ENCODE data around the gene TLE3.

TLE3 gene

DNA sequence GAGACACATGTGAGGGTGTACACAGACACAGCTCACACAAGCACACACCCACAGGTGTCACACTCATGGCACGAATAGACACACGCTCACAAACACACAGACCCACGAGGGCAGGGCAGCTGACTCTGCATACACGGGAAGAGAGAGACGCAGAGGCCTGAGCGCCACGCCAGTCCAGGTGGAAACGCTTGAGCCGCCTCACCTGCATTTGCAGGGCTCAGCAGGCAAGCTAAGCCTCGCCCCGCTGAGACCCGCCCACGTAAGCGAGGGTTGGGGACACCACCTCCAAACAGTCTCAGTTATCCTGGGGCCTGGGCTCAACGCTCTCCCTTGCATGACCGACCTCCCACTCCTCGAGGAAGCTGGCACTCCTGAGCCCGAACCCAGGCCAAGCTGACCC is 73.2 kb downstream of the TLE3 start:
- Histone ChIP-seq H3K4me1 (ENCODE audit: control insufficient read depth in 2 of 2, insufficient read depth in 2 of 2, low read length in 2 of 2) (peaks cover 0 to 2% of the 10 kb centered on the region in 2 donors), H3K27ac (ENCODE audit: low read depth in 2 of 2, low read length in 2 of 2) (no peak overlapping the region), H3K27me3 (ENCODE audit: control insufficient read depth in 2 of 2, insufficient read depth in 2 of 2, low read length in 2 of 2) (peaks cover 0 to 4% of the 10 kb centered on the region in 2 donors), H3K4me3 (ENCODE audit: low read length in 2 of 2) (no peak overlapping the region), H3K9me3 (ENCODE audit: control insufficient read depth in 2 of 2, low read length in 2 of 2) (no peaks in the 10 kb centered on the region), H3K36me3 (ENCODE audit: control insufficient read depth in 2 of 2, insufficient read depth in 2 of 2, low read length in 2 of 2) (no peaks in the 10 kb centered on the region), H3K9ac (ENCODE audit: low read depth in 1 of 2, low read length in 2 of 2) (no peak overlapping the region)

DNA sequence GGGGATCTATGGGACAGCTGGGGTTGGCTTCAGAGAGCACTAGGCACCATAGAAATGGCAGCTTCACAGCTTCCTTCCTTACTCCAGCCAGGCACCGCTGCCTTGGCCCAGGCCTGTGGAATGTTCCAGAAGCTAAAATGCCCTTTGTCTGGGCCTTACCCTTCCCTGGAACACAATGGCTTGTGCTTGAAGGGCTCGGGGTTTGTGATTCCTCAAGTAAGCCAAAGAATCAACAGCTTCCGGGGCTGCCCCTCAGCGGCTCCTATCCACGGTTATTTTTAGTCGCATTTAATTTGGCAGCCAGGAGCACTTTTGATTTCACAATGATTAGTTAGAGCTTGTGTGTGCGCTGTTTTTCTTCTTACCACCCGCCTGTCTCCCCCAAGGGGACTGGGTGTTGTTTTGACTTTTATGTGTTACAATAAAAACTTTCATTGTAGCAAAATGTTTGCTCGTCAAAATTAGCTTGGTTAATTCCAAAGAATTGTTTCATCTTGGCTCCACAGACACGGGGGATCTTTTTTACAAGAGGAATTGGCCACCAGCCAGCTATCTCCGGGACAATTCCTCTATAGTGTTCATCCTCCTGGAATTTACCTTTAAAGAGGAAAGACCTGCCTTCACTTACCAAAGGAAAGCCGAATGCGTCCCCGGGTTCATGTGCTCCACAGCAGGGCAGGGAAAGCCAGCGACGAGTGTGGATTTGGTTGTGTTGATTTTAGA is 73.8 kb downstream of the TLE3 start:
- Histone ChIP-seq H3K9ac (ENCODE audit: low read depth in 1 of 2, low read length in 2 of 2) (no peak overlapping the region), H3K27ac (ENCODE audit: low read depth in 2 of 2, low read length in 2 of 2) (no peak overlapping the region), H3K4me3 (ENCODE audit: low read length in 2 of 2) (no peak overlapping the region), H3K27me3 (ENCODE audit: control insufficient read depth in 2 of 2, insufficient read depth in 2 of 2, low read length in 2 of 2) (peaks cover 0 to 4% of the 10 kb centered on the region in 2 donors), H3K36me3 (ENCODE audit: control insufficient read depth in 2 of 2, insufficient read depth in 2 of 2, low read length in 2 of 2) (no peaks in the 10 kb centered on the region), H3K9me3 (ENCODE audit: control insufficient read depth in 2 of 2, low read length in 2 of 2) (no peaks in the 10 kb centered on the region), H3K4me1 (ENCODE audit: control insufficient read depth in 2 of 2, insufficient read depth in 2 of 2, low read length in 2 of 2) (peaks cover 0 to 2% of the 10 kb centered on the region in 2 donors)

- Histone ChIP-seq H3K9me3 (ENCODE audit: control insufficient read depth in 2 of 2, low read length in 2 of 2) (no peaks in the 10 kb centered on the region), H3K4me1 (ENCODE audit: control insufficient read depth in 2 of 2, insufficient read depth in 2 of 2, low read length in 2 of 2) (peaks cover 0 to 2% of the 10 kb centered on the region in 2 donors), H3K9ac (ENCODE audit: low read depth in 1 of 2, low read length in 2 of 2) (no peak overlapping the region), H3K4me3 (ENCODE audit: low read length in 2 of 2) (no peak overlapping the region), H3K27me3 (ENCODE audit: control insufficient read depth in 2 of 2, insufficient read depth in 2 of 2, low read length in 2 of 2) (peaks cover 0 to 4% of the 10 kb centered on the region in 2 donors), H3K27ac (ENCODE audit: low read depth in 2 of 2, low read length in 2 of 2) (no peak overlapping the region), H3K36me3 (ENCODE audit: control insufficient read depth in 2 of 2, insufficient read depth in 2 of 2, low read length in 2 of 2) (no peaks in the 10 kb centered on the region)
These were observed 74.5 kb downstream of the TLE3 start for GRCh38 chr15:70023064-70023768.

GRCh38 chr15:70020229-70020628 is 77.5 kb downstream of the TLE3 start:
- no peaks in the 10 kb centered on the region for H3K36me3 ChIP-seq (ENCODE audit: control insufficient read depth in 2 of 2, insufficient read depth in 2 of 2, low read length in 2 of 2)
- no peak overlapping the region for H3K4me3 ChIP-seq (ENCODE audit: low read length in 2 of 2)
- peaks cover 2% of the 10 kb centered on the region in 2 donors for H3K4me1 ChIP-seq (ENCODE audit: control insufficient read depth in 2 of 2, insufficient read depth in 2 of 2, low read length in 2 of 2)
- no peak overlapping the region for H3K9ac ChIP-seq (ENCODE audit: low read depth in 1 of 2, low read length in 2 of 2)
- H3K27me3 ChIP-seq (ENCODE audit: control insufficient read depth in 2 of 2, insufficient read depth in 2 of 2, low read length in 2 of 2) = peaks cover 0 to 4% of the 10 kb centered on the region in 2 donors
- H3K27ac ChIP-seq (ENCODE audit: low read depth in 2 of 2, low read length in 2 of 2) = no peak overlapping the region
- no peaks in the 10 kb centered on the region for H3K9me3 ChIP-seq (ENCODE audit: control insufficient read depth in 2 of 2, low read length in 2 of 2)

GRCh38 chr15:70018646-70019600 is 78.8 kb downstream of the TLE3 start:
- H3K9ac ChIP-seq (ENCODE audit: low read depth in 1 of 2, low read length in 2 of 2) = no peak overlapping the region
- no peaks in the 10 kb centered on the region for H3K36me3 ChIP-seq (ENCODE audit: control insufficient read depth in 2 of 2, insufficient read depth in 2 of 2, low read length in 2 of 2)
- no peaks in the 10 kb centered on the region for H3K27me3 ChIP-seq (ENCODE audit: control insufficient read depth in 2 of 2, insufficient read depth in 2 of 2, low read length in 2 of 2)
- no peaks in the 10 kb centered on the region for H3K9me3 ChIP-seq (ENCODE audit: control insufficient read depth in 2 of 2, low read length in 2 of 2)
- H3K4me3 ChIP-seq (ENCODE audit: low read length in 2 of 2) = no peak overlapping the region
- H3K27ac ChIP-seq (ENCODE audit: low read depth in 2 of 2, low read length in 2 of 2) = no peak overlapping the region
- peaks cover 2 to 6% of the 10 kb centered on the region in 2 donors for H3K4me1 ChIP-seq (ENCODE audit: control insufficient read depth in 2 of 2, insufficient read depth in 2 of 2, low read length in 2 of 2)

DNA sequence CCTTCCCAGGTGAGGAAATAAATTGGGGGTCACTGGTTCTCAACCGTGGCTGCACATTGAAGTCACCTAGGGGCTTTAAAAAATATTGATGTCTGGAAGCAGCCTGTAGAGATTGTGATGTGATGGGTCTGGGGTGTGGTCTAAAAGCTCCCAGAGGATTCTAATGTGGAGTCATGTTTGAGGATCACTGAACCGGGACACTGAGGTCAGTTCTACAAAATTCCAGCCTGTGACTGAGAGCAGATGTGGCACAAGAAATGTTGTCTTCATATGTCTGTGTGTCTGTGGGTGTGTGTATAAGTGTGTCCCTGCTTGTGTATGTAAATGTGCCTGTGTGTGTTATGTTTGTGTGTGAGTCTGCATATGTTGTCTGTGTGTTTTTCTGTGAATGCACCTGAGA is 79.9 kb downstream of the TLE3 start:
- Histone ChIP-seq H3K27ac (ENCODE audit: low read depth in 2 of 2, low read length in 2 of 2) (no peak overlapping the region), H3K27me3 (ENCODE audit: control insufficient read depth in 2 of 2, insufficient read depth in 2 of 2, low read length in 2 of 2) (no peaks in the 10 kb centered on the region), H3K9ac (ENCODE audit: low read depth in 1 of 2, low read length in 2 of 2) (no peak overlapping the region), H3K9me3 (ENCODE audit: control insufficient read depth in 2 of 2, low read length in 2 of 2) (no peaks in the 10 kb centered on the region), H3K4me1 (ENCODE audit: control insufficient read depth in 2 of 2, insufficient read depth in 2 of 2, low read length in 2 of 2) (peaks cover 0 to 6% of the 10 kb centered on the region in 2 donors), H3K36me3 (ENCODE audit: control insufficient read depth in 2 of 2, insufficient read depth in 2 of 2, low read length in 2 of 2) (no peaks in the 10 kb centered on the region), H3K4me3 (ENCODE audit: low read length in 2 of 2) (no peak overlapping the region)

- Histone ChIP-seq H3K36me3 (ENCODE audit: control insufficient read depth in 2 of 2, insufficient read depth in 2 of 2, low read length in 2 of 2) (no peaks in the 10 kb centered on the region), H3K9ac (ENCODE audit: low read depth in 1 of 2, low read length in 2 of 2) (no peak overlapping the region), H3K27ac (ENCODE audit: low read depth in 2 of 2, low read length in 2 of 2) (no peak overlapping the region), H3K4me3 (ENCODE audit: low read length in 2 of 2) (no peak overlapping the region), H3K27me3 (ENCODE audit: control insufficient read depth in 2 of 2, insufficient read depth in 2 of 2, low read length in 2 of 2) (no peaks in the 10 kb centered on the region), H3K9me3 (ENCODE audit: control insufficient read depth in 2 of 2, low read length in 2 of 2) (no peaks in the 10 kb centered on the region), H3K4me1 (ENCODE audit: control insufficient read depth in 2 of 2, insufficient read depth in 2 of 2, low read length in 2 of 2) (peaks cover 0 to 6% of the 10 kb centered on the region in 2 donors)
These were observed 80.7 kb downstream of the TLE3 start for GRCh38 chr15:70017025-70017424.

- H3K4me3 ChIP-seq (ENCODE audit: low read length in 2 of 2) = no peak overlapping the region
- no peak overlapping the region for H3K27ac ChIP-seq (ENCODE audit: low read depth in 2 of 2, low read length in 2 of 2)
- H3K9me3 ChIP-seq (ENCODE audit: control insufficient read depth in 2 of 2, low read length in 2 of 2) = no peaks in the 10 kb centered on the region
- H3K4me1 ChIP-seq (ENCODE audit: control insufficient read depth in 2 of 2, insufficient read depth in 2 of 2, low read length in 2 of 2) = peaks cover 0 to 6% of the 10 kb centered on the region in 2 donors
- no peaks in the 10 kb centered on the region for H3K36me3 ChIP-seq (ENCODE audit: control insufficient read depth in 2 of 2, insufficient read depth in 2 of 2, low read length in 2 of 2)
- H3K27me3 ChIP-seq (ENCODE audit: control insufficient read depth in 2 of 2, insufficient read depth in 2 of 2, low read length in 2 of 2) = no peaks in the 10 kb centered on the region
- H3K9ac ChIP-seq (ENCODE audit: low read depth in 1 of 2, low read length in 2 of 2) = no peak overlapping the region
These were observed 81.2 kb downstream of the TLE3 start for GRCh38 chr15:70016511-70016994.

- no peaks in the 10 kb centered on the region for H3K9me3 ChIP-seq (ENCODE audit: control insufficient read depth in 2 of 2, low read length in 2 of 2)
- H3K9ac ChIP-seq (ENCODE audit: low read depth in 1 of 2, low read length in 2 of 2) = no peak overlapping the region
- H3K36me3 ChIP-seq (ENCODE audit: control insufficient read depth in 2 of 2, insufficient read depth in 2 of 2, low read length in 2 of 2) = no peaks in the 10 kb centered on the region
- H3K27ac ChIP-seq (ENCODE audit: low read depth in 2 of 2, low read length in 2 of 2) = peak overlapping the region in 1 of 2 donors; percentile 65
- H3K4me1 ChIP-seq (ENCODE audit: control insufficient read depth in 2 of 2, insufficient read depth in 2 of 2, low read length in 2 of 2) = peaks cover 0 to 6% of the 10 kb centered on the region in 2 donors
- no peak overlapping the region for H3K4me3 ChIP-seq (ENCODE audit: low read length in 2 of 2)
- H3K27me3 ChIP-seq (ENCODE audit: control insufficient read depth in 2 of 2, insufficient read depth in 2 of 2, low read length in 2 of 2) = no peaks in the 10 kb centered on the region
These were observed 82.7 kb downstream of the TLE3 start for GRCh38 chr15:70014860-70015490.

All from mucosa of rectum (tissue), 2 donors.